ENCODE results near the gene AP3B1.

DNA sequence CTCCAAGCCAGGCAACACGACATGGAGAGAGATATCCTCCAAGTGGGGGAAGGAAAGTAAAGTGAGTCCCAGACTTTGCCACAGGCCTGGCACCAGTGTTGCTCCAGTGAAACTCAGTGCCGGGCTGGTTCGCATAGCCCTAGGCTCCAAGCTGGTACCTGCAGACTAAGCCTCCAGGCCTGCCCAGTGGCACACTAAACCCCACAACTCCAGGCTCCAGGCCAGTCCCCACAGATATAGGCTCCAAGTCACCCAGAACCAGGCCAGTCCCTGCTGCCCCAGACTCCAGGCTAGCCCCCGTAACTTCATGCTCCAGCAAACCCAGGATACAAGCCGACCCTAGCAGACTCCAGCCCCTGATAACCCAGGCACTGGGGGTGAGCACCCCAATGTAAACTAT is 23.0 kb upstream of the AP3B1 start:
- TF ChIP-seq CTCF (IDR thresholded peaks at IDR 0.05; ENCODE audit: control extremely low read depth in 1 of 3, insufficient read depth in 1 of 3, low read depth in 1 of 3, low read length in 3 of 3) (no peak), POLR2AphosphoS5 (IDR thresholded peaks at IDR 0.05; ENCODE audit: low read depth, low read length) (no peak), JUN (IDR thresholded peaks at IDR 0.05; ENCODE audit: low read depth, low read length) (no peak), ATF2 (IDR thresholded peaks at IDR 0.05; ENCODE audit: low read length) (no peak), ZNF274 (IDR thresholded peaks at IDR 0.05; ENCODE audit: borderline replicate concordance, extremely low read depth, low read length) (no peak), MAX (IDR thresholded peaks at IDR 0.05) (no peak), POLR2A (IDR thresholded peaks at IDR 0.05; ENCODE audit: control extremely low read depth in 1 of 2, low read depth in 2 of 2, low read length in 2 of 2) (no peak), RXRA (IDR thresholded peaks at IDR 0.05; ENCODE audit: insufficient read depth, low read depth, low read length) (no peak), EP300 (IDR thresholded peaks at IDR 0.05; ENCODE audit: borderline replicate concordance in 1 of 2, low read depth in 2 of 2, low read length in 2 of 2) (no peak), EZH2 (IDR thresholded peaks at IDR 0.05; ENCODE audit: low read depth, low read length, severe bottlenecking) (no peak), PHF8 (conservative IDR thresholded peaks at IDR 0.05; ENCODE audit: low read depth, low read length) (no peak), TEAD4 (IDR thresholded peaks at IDR 0.05; ENCODE audit: low read depth, low read length) (no peak), CBX8 (IDR thresholded peaks at IDR 0.05; ENCODE audit: borderline replicate concordance, low read depth, low read length) (no peak)
- TF ChIP-seq, protein P1, sequence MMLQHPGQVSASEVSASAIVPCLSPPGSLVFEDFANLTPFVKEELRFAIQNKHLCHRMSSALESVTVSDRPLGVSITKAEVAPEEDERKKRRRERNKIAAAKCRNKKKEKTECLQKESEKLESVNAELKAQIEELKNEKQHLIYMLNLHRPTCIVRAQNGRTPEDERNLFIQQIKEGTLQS (IDR thresholded peaks at IDR 0.05; ENCODE audit: insufficient read depth, low read depth, low read length) = no peak

Measured in H1 (cell line).